SK-N-SH (cell line): Measurements from ENCODE around the gene ACTN4. TPM values are rescaled to one million over a fixed set of nuclear protein-coding genes. Genes with fewer than 3 reads are reported as not detected.

Experiments
- CTCF ChIA-PET: fragments of 300-600, 350-600 bp; formaldehyde crosslinking; extraction: SDS; loops from one replicate; lab custom pipeline; 2021; lab: Yijun Ruan, JAX
- POLR2A ChIA-PET: fragments of 350-600 bp; sonication (Branson Sonifier 250); formaldehyde crosslinking; extraction: SDS; loops from one replicate; lab custom pipeline; 2020; ENCODE audit warnings: antibody characterized with exemption, inconsistent platforms; lab: Yijun Ruan, JAX
- DNase-seq: peaks from one replicate; pipeline ENCODE4 v3.0.0; 2012
- H2AFZ ChIP-seq: fragments of 200-600 bp; sonication (generic); 2 replicates; pipeline ENCODE4 v1.8.1; 2016; ENCODE audit warnings: antibody characterized with exemption, mild to moderate bottlenecking, low read depth
- H3F3A ChIP-seq: fragments of 200-600 bp; sonication (generic); replicated peaks from 2 replicates; pipeline ENCODE3; 2016; ENCODE audit warnings: antibody characterized with exemption, mild to moderate bottlenecking; ENCODE audit not compliant: insufficient read depth
- H3K27ac ChIP-seq, 2 experiments: fragments of 200-500 bp in 1 of 2; fragments of 200-600 bp in 1 of 2; sonication (Bioruptor generic) in 1 of 2; sonication (generic), shearing (Covaris generic) in 1 of 2; 2 replicates each; pipeline versions ENCODE4 v1.5.1 to v1.6.1; 2014 to 2016; ENCODE audit warnings: low read depth in 2 of 2, inconsistent platforms in 1 of 2, low read length in 1 of 2, mild to moderate bottlenecking in 1 of 2, mixed read lengths in 1 of 2
- H3K27me3 ChIP-seq: fragments of 200-600 bp; sonication (generic), shearing (Covaris generic); 2 replicates; pipeline ENCODE4 v1.6.1; 2016; ENCODE audit warnings: mixed run types; ENCODE audit not compliant: insufficient read depth
- H3K36me3 ChIP-seq, 2 experiments: fragments of 200-500 bp in 1 of 2; fragments of 200-600 bp in 1 of 2; sonication (Bioruptor generic) in 1 of 2; sonication (generic) in 1 of 2; replicated peaks in 1 of 2; 2 replicates each; pipeline versions ENCODE3 to v1.5.1; 2014 to 2016; ENCODE audit warnings: low read length in 1 of 2, mild to moderate bottlenecking in 1 of 2; ENCODE audit not compliant: insufficient read depth in 2 of 2, control insufficient read depth in 1 of 2
- H3K4me1 ChIP-seq, 2 experiments: fragments of 200-500 bp in 1 of 2; fragments of 200-600 bp in 1 of 2; sonication (Bioruptor generic) in 1 of 2; sonication (generic), shearing (Covaris generic) in 1 of 2; 2 replicates each; pipeline versions ENCODE4 v1.5.1 to v1.6.1; 2014 to 2016; ENCODE audit warnings: low read depth in 1 of 2, low read length in 1 of 2, mixed run types in 1 of 2; ENCODE audit not compliant: insufficient read depth in 2 of 2, control insufficient read depth in 1 of 2
- H3K4me2 ChIP-seq: fragments of 200-600 bp; sonication (generic), shearing (Covaris generic); 2 replicates; pipeline ENCODE4 v1.6.1; 2017; ENCODE audit warnings: mixed run types
- H3K4me3 ChIP-seq, 2 experiments: fragments of 200-500 bp in 1 of 2; fragments of 200-600 bp in 1 of 2; sonication (Bioruptor generic) in 1 of 2; sonication (generic), shearing (Covaris generic) in 1 of 2; 2 replicates each; pipeline versions ENCODE4 v1.5.1 to v1.8.1; 2014 to 2016; ENCODE audit warnings: low read depth in 2 of 2, inconsistent platforms in 1 of 2, low read length in 1 of 2, mild to moderate bottlenecking in 1 of 2, mixed read lengths in 1 of 2, moderate library complexity in 1 of 2
- H3K79me2 ChIP-seq: fragments of 200-600 bp; sonication (generic); 2 replicates; pipeline ENCODE4 v1.8.1; 2017; ENCODE audit warnings: mild to moderate bottlenecking; ENCODE audit not compliant: insufficient read depth
- H3K9ac ChIP-seq: fragments of 200-600 bp; sonication (generic); 2 replicates; pipeline ENCODE4 v1.6.1; 2017; ENCODE audit warnings: mixed run types
- H3K9me2 ChIP-seq: fragments of 200-600 bp; sonication (generic); 2 replicates; pipeline ENCODE4 v1.6.1; 2017; ENCODE audit warnings: mixed run types
- H3K9me3 ChIP-seq: fragments of 200-600 bp; sonication (generic); 2 replicates; pipeline ENCODE4 v1.6.1; 2017; ENCODE audit warnings: mixed run types, mild to moderate bottlenecking, moderate library complexity
- H4K20me1 ChIP-seq: fragments of 200-600 bp; sonication (generic); 2 replicates; pipeline ENCODE4 v1.6.1; 2017; ENCODE audit warnings: mild to moderate bottlenecking, mixed run types; ENCODE audit not compliant: insufficient read depth
- EP300 ChIP-seq, 2 experiments: IDR thresholded peaks; 2 replicates each; pipeline versions ENCODE4 v1.4.0 to v1.6.1; 2012; ENCODE audit warnings: borderline replicate concordance in 1 of 2, low read depth in 1 of 2, low read length in 1 of 2
- EZH2phosphoT487 ChIP-seq: fragments of 200-600 bp; sonication (generic); IDR thresholded peaks from 2 replicates; pipeline ENCODE4 v1.6.1; 2017; ENCODE audit warnings: low read depth, mixed run types, mild to moderate bottlenecking, antibody characterized with exemption, moderate library complexity, borderline replicate concordance
- FOSL2 ChIP-seq: IDR thresholded peaks from 2 replicates; pipeline ENCODE4 v1.4.0; 2012; ENCODE audit warnings: low read depth, mild to moderate bottlenecking, moderate library complexity, borderline replicate concordance
- FOXJ3 ChIP-seq: sonication (generic); formaldehyde crosslinking; IDR thresholded peaks from 2 replicates; pipeline ENCODE4 v1.5.1; 2020; ENCODE audit warnings: mild to moderate bottlenecking, missing genetic modification reagents
- FOXM1 ChIP-seq: IDR thresholded peaks from 2 replicates; pipeline ENCODE4 v1.4.0; 2012; ENCODE audit warnings: low read depth, mild to moderate bottlenecking
- GABPA ChIP-seq: IDR thresholded peaks from 2 replicates; pipeline ENCODE4 v1.4.0; 2012; ENCODE audit warnings: low read depth, mild to moderate bottlenecking
- GATA2 ChIP-seq: sonication (generic); formaldehyde crosslinking; IDR thresholded peaks from 2 replicates; pipeline ENCODE4 v1.5.0; 2020; ENCODE audit warnings: mild to moderate bottlenecking, missing genetic modification reagents
- JUND ChIP-seq: IDR thresholded peaks from 2 replicates; pipeline ENCODE4 v1.4.0; 2012
- NFIC ChIP-seq: IDR thresholded peaks from 2 replicates; pipeline ENCODE4 v1.4.0; 2012; ENCODE audit warnings: borderline replicate concordance
- NRF1 ChIP-seq: IDR thresholded peaks from 2 replicates; pipeline ENCODE4 v1.6.1; 2012; ENCODE audit warnings: low read depth, mild to moderate bottlenecking, low read length
- POLR2AphosphoS5 ChIP-seq: IDR thresholded peaks from 2 replicates; pipeline ENCODE4 v1.6.1; 2012; ENCODE audit warnings: low read depth, low read length
- RAD21 ChIP-seq: IDR thresholded peaks from 2 replicates; pipeline ENCODE4 v1.6.1; 2012; ENCODE audit warnings: mild to moderate bottlenecking, low read length
- RCOR1 ChIP-seq: fragments of 150-350 bp; IDR thresholded peaks from 2 replicates; pipeline ENCODE4 v1.6.1; 2017; ENCODE audit warnings: antibody characterized with exemption, low read length
- RFX5 ChIP-seq: IDR thresholded peaks from 2 replicates; pipeline ENCODE4 v1.6.1; 2012; ENCODE audit warnings: mild to moderate bottlenecking, improper control_type of control experiment, low read length
- RXRA ChIP-seq: IDR thresholded peaks from 2 replicates; pipeline ENCODE4 v1.4.0; 2012; ENCODE audit warnings: low read depth, mild to moderate bottlenecking, borderline replicate concordance
- SIN3A ChIP-seq: IDR thresholded peaks from 2 replicates; pipeline ENCODE4 v1.6.1; 2012; ENCODE audit warnings: low read depth, mild to moderate bottlenecking, low read length, moderate library complexity, borderline replicate concordance
- SMC3 ChIP-seq: IDR thresholded peaks from 2 replicates; pipeline ENCODE4 v1.6.1; 2012; ENCODE audit warnings: low read depth, low read length, improper control_type of control experiment
- TAF1 ChIP-seq: IDR thresholded peaks from 2 replicates; pipeline ENCODE4 v1.6.1; 2012; ENCODE audit warnings: low read depth, mild to moderate bottlenecking, low read length, moderate library complexity, borderline replicate concordance
- TCF12 ChIP-seq: IDR thresholded peaks from 2 replicates; pipeline ENCODE4 v1.4.0; 2012
- TEAD4 ChIP-seq: IDR thresholded peaks from 2 replicates; pipeline ENCODE4 v1.4.0; 2012; ENCODE audit warnings: mild to moderate bottlenecking, borderline replicate concordance; ENCODE audit not compliant: insufficient read depth
- YY1 ChIP-seq: IDR thresholded peaks from 2 replicates; pipeline ENCODE4 v1.4.0; 2012; ENCODE audit warnings: low read depth, mild to moderate bottlenecking
- WGBS: methylation state at CpG from one replicate; pipeline ENCODE4 v1.1.6; 2017; ENCODE audit warnings: low lambda C conversion rate; 5-methylcytosine and 5-hydroxymethylcytosine counted together
- polyA plus RNA-seq, 3 experiments: library from polyadenylated mRNA; depleted of rRNA; stranded (reverse); fragments of >200 nt; gene quantifications; 2 replicates each; pipeline ENCODE4 v1.2.3, GENCODE V29; 2012
- TF ChIP-seq, protein P1 (sequence below): fragments of 150-350 bp; IDR thresholded peaks from 2 replicates; pipeline ENCODE4 v1.6.1; 2017; ENCODE audit warnings: antibody characterized with exemption, low read length, low read depth, borderline replicate concordance
- TF ChIP-seq, protein P2 (sequence below): fragments of 150-350 bp; IDR thresholded peaks from 2 replicates; pipeline ENCODE4 v1.6.1; 2016; ENCODE audit warnings: mild to moderate bottlenecking, low read depth, low read length
- TF ChIP-seq, protein P3 (sequence below): IDR thresholded peaks from 2 replicates; pipeline ENCODE4 v1.4.0; 2012; ENCODE audit warnings: low read depth, borderline replicate concordance
- TF ChIP-seq, protein P4 (sequence below): fragments of 200-600 bp; sonication (generic); IDR thresholded peaks from 2 replicates; pipeline ENCODE4 v1.6.1; 2017; ENCODE audit warnings: antibody characterized with exemption, mild to moderate bottlenecking, moderate library complexity
- TF ChIP-seq, protein P5 (sequence below): IDR thresholded peaks from 2 replicates; pipeline ENCODE4 v1.4.0; 2012; ENCODE audit warnings: low read depth
- TF ChIP-seq, protein P6 (sequence below): IDR thresholded peaks from 2 replicates; pipeline ENCODE4; 2012

ACTN4 gene
- polyA plus RNA-seq, 1 of the 3 experiments (the other 2 are of a cell fraction) = 598 TPM

DNA sequence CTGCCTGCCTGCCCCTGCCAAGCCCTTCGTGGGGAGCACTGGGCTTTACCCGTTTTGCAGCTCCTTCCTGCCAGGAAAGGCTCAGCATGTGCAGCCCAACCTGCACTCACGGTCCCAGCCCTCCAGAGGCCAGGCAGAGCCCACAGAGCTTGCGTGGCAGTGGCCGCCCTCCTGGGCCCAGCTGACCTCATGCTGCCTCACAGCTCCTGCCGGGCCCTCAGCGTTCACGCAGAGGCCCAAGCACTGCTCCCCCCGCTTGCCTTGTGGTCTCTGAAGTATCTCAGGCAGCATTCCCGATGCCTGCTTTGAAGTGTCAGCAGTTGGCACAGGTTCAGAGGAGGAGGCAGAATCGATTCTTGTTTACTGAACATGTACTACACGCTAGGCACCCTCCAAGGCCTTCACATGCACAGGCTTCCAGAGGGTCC lies 64.3 kb downstream of the ACTN4 start:
- Histone ChIP-seq H3K4me3 (no peak overlapping the region), H4K20me1 (0 out of 2 replicates have a peak, but pooled peaks cover 9% of the 10 kb centered on the region), H2AFZ (no peak overlapping the region), H3F3A (peaks cover 6% of the 10 kb centered on the region), H3K9ac (no peak overlapping the region), H3K9me2 (no peaks in the 10 kb centered on the region), H3K36me3 (peaks cover 59 to 83% of the 10 kb centered on the region in 2 experiments), H3K4me2 (no peak overlapping the region), H3K27me3 (no peaks in the 10 kb centered on the region), H3K27ac (no peak overlapping the region; a peak in 1 of 4 replicates), H3K4me1 (peaks cover 0 to 6% of the 10 kb centered on the region in 2 experiments; a peak in 2 of 4 replicates), H3K9me3 (no peaks in the 10 kb centered on the region), H3K79me2 (peaks cover 64% of the 10 kb centered on the region)
- CTCF ChIA-PET = interaction anchor here (1.0 to 1.4 kb wide), 3 partner anchors 19 to 309 kb away, joined by 3 to 5 read pairs (median 4); partner anchors contain the start of gene FAM98C
- 63% methylated on average over 10 of the region's 12 CpGs for WGBS
- POLR2A ChIA-PET = interaction anchor here (0.7 kb wide), 1 partner anchor 12 kb away, joined by 3 read pairs; no protein-coding TSS in a partner anchor
- DNase-seq = no peak
- TF ChIP-seq EZH2phosphoT487 (no peak), EP300 (IDR thresholded peaks at IDR 0.05; ENCODE audit: borderline replicate concordance in 1 of 2, low read depth in 1 of 2, low read length in 1 of 2) (peak in 1 of 2 experiments; percentile 10; a peak in 1 of 4 replicates), RCOR1 (no peak), JUND (no peak), TCF12 (peak; percentile 41; the same call in 1 of the 2 replicates), GABPA (no peak), RXRA (no peak; the same call in 1 of the 2 replicates), NRF1 (no peak), FOXJ3 (CRISPR knock-in tag) (no peak), YY1 (no peak), POLR2AphosphoS5 (peak; percentile 55; the same call in 1 of the 2 replicates), RAD21 (no peak), TEAD4 (no peak), SMC3 (peak; percentile 15; the same call in 1 of the 2 replicates), RFX5 (no peak), TAF1 (no peak), FOSL2 (no peak), SIN3A (0 out of 2 replicates have a peak, but pooled peaks have one; percentile 40), FOXM1 (no peak), NFIC (peak; percentile 73), GATA2 (CRISPR knock-in tag) (no peak)
- TF ChIP-seq, protein P1, sequence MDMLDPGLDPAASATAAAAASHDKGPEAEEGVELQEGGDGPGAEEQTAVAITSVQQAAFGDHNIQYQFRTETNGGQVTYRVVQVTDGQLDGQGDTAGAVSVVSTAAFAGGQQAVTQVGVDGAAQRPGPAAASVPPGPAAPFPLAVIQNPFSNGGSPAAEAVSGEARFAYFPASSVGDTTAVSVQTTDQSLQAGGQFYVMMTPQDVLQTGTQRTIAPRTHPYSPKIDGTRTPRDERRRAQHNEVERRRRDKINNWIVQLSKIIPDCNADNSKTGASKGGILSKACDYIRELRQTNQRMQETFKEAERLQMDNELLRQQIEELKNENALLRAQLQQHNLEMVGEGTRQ = no peak
- TF ChIP-seq, protein P2, sequence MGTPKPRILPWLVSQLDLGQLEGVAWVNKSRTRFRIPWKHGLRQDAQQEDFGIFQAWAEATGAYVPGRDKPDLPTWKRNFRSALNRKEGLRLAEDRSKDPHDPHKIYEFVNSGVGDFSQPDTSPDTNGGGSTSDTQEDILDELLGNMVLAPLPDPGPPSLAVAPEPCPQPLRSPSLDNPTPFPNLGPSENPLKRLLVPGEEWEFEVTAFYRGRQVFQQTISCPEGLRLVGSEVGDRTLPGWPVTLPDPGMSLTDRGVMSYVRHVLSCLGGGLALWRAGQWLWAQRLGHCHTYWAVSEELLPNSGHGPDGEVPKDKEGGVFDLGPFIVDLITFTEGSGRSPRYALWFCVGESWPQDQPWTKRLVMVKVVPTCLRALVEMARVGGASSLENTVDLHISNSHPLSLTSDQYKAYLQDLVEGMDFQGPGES = no peak
- TF ChIP-seq, protein P3, sequence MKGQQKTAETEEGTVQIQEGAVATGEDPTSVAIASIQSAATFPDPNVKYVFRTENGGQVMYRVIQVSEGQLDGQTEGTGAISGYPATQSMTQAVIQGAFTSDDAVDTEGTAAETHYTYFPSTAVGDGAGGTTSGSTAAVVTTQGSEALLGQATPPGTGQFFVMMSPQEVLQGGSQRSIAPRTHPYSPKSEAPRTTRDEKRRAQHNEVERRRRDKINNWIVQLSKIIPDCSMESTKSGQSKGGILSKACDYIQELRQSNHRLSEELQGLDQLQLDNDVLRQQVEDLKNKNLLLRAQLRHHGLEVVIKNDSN = no peak
- TF ChIP-seq, protein P4, sequence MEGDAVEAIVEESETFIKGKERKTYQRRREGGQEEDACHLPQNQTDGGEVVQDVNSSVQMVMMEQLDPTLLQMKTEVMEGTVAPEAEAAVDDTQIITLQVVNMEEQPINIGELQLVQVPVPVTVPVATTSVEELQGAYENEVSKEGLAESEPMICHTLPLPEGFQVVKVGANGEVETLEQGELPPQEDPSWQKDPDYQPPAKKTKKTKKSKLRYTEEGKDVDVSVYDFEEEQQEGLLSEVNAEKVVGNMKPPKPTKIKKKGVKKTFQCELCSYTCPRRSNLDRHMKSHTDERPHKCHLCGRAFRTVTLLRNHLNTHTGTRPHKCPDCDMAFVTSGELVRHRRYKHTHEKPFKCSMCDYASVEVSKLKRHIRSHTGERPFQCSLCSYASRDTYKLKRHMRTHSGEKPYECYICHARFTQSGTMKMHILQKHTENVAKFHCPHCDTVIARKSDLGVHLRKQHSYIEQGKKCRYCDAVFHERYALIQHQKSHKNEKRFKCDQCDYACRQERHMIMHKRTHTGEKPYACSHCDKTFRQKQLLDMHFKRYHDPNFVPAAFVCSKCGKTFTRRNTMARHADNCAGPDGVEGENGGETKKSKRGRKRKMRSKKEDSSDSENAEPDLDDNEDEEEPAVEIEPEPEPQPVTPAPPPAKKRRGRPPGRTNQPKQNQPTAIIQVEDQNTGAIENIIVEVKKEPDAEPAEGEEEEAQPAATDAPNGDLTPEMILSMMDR = no peak
- TF ChIP-seq, protein P5, sequence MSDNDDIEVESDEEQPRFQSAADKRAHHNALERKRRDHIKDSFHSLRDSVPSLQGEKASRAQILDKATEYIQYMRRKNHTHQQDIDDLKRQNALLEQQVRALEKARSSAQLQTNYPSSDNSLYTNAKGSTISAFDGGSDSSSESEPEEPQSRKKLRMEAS = 0 out of 2 replicates have a peak, but pooled peaks have one; percentile 52
- TF ChIP-seq, protein P6, sequence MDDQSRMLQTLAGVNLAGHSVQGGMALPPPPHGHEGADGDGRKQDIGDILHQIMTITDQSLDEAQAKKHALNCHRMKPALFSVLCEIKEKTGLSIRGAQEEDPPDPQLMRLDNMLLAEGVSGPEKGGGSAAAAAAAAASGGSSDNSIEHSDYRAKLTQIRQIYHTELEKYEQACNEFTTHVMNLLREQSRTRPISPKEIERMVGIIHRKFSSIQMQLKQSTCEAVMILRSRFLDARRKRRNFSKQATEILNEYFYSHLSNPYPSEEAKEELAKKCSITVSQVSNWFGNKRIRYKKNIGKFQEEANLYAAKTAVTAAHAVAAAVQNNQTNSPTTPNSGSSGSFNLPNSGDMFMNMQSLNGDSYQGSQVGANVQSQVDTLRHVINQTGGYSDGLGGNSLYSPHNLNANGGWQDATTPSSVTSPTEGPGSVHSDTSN = peak; percentile 30; the same call in 1 of the 2 replicates
